A673 (cell line): ENCODE measurements around the gene ZMAT1. TPM values are rescaled to one million over a fixed set of nuclear protein-coding genes. Genes with fewer than 3 reads are reported as not detected.

Experiments used
- BruUV-seq: library from RNA; stranded (reverse); fragments of 400-500 nt; replicated peaks from 2 replicates; lab custom pipeline; 2021; lab: Mats Ljungman, UMichigan
- CTCF ChIA-PET: fragments of 300-600 bp; sonication (Branson Sonifier 250); formaldehyde crosslinking; loops from one replicate; lab custom pipeline; 2022; ENCODE audit warnings: antibody characterized with exemption; lab: Charles Lee
- POLR2A ChIA-PET: fragments of 300-600 bp; sonication (Branson Sonifier 250); formaldehyde crosslinking; loops from one replicate; lab custom pipeline; 2022; ENCODE audit warnings: antibody characterized with exemption; ENCODE audit not compliant: low non-redundant PET; lab: Charles Lee
- DNase-seq: peaks from one replicate; pipeline ENCODE4 v3.0.0-alpha.2; 2015; ENCODE audit warnings: low spot score
- H3K27ac ChIP-seq: fragments of 200-600 bp; sonication (generic); 2 replicates; pipeline ENCODE4 v1.5.1; 2016; ENCODE audit warnings: mixed run types, low read depth, mild to moderate bottlenecking, mixed read lengths, antibody characterized with exemption, low read length; ENCODE audit not compliant: poor library complexity, severe bottlenecking
- H3K27me3 ChIP-seq: fragments of 200-600 bp; sonication (generic); replicated peaks from 2 replicates; pipeline ENCODE4 v1.6.1; 2017; ENCODE audit warnings: mixed run types, low read depth, mild to moderate bottlenecking, mixed read lengths, antibody characterized with exemption, low read length; ENCODE audit not compliant: insufficient read depth, poor library complexity
- H3K36me3 ChIP-seq: fragments of 200-600 bp; sonication (generic); 2 replicates; pipeline ENCODE4 v1.6.1; 2016; ENCODE audit warnings: mixed run types, mild to moderate bottlenecking, mixed read lengths, antibody characterized with exemption, low read length; ENCODE audit not compliant: insufficient read depth, poor library complexity, severe bottlenecking
- H3K4me1 ChIP-seq: fragments of 200-600 bp; sonication (generic); 2 replicates; pipeline ENCODE4 v1.6.1; 2017; ENCODE audit warnings: mixed run types, mild to moderate bottlenecking, mixed read lengths, antibody characterized with exemption, low read length; ENCODE audit not compliant: insufficient read depth, poor library complexity, severe bottlenecking
- H3K4me3 ChIP-seq: fragments of 200-600 bp; sonication (generic); 2 replicates; pipeline ENCODE4 v1.5.1; 2016; ENCODE audit warnings: low read depth, mixed run types, mild to moderate bottlenecking, mixed read lengths, low read length; ENCODE audit not compliant: poor library complexity, severe bottlenecking
- H3K9me3 ChIP-seq: fragments of 200-600 bp; sonication (generic); 2 replicates; pipeline ENCODE4 v1.6.1; 2016; ENCODE audit warnings: mixed run types, low read depth, mild to moderate bottlenecking, mixed read lengths, antibody characterized with exemption, low read length; ENCODE audit not compliant: poor library complexity, severe bottlenecking
- EZH2 ChIP-seq: fragments of 200-600 bp; sonication (generic); IDR thresholded peaks from 2 replicates; pipeline ENCODE4 v1.6.1; 2017; ENCODE audit warnings: borderline replicate concordance, low read depth, mild to moderate bottlenecking, mixed read lengths, antibody characterized with exemption, low read length; ENCODE audit not compliant: poor library complexity, severe bottlenecking
- intact Hi-C: fragments of 100-400 bp; cut with micrococcal nuclease; formaldehyde crosslinking; loops from one replicate; pipeline ENCODE4 v1.10.0; 2022; ENCODE audit not compliant: unreplicated experiment
- total RNA-seq: library from RNA; stranded (reverse); gene quantifications from 2 replicates; pipeline ENCODE4 v1.2.3, GENCODE V29; 2021
- TF ChIP-seq, protein P1 (sequence below): fragments of 300-800, 200-600 bp; sonication (generic); conservative IDR thresholded peaks from 2 replicates; pipeline ENCODE4 v1.5.1; 2017; ENCODE audit warnings: low read depth, mild to moderate bottlenecking, antibody characterized with exemption, low read length, moderate library complexity, mixed read lengths

The ZMAT1 gene
- total RNA-seq, 1 experiment from 2014 or later, result 1.2 TPM

DNA sequence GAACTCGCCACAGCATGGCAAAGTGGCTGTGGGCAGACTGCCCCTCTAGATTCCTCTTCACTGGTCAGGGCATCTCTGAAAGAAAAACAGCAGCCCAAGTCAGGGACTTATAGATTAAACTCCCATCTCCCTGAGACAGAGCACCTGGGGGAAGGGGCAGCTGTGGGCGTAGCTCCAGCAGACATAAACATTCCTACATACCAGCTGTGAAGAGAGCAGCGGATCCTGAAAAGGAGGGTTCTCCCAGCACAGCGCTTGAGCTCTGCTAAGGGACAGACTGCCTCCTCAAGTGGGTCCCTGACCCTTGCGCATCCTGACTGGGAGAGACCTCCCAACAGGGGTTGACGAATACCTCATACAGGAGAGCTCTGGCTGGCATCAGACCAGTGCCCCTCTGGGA is 18.8 kb upstream of the ZMAT1 start:
- no peaks in the 10 kb centered on the region for H3K27me3 ChIP-seq
- CTCF ChIA-PET, result no interaction called here
- BruUV-seq, result no TSS peak
- no peaks in the 10 kb centered on the region for H3K4me1 ChIP-seq
- POLR2A ChIA-PET, result no interaction called here
- no peak overlapping the region for H3K4me3 ChIP-seq
- no peak overlapping the region for H3K27ac ChIP-seq
- TF ChIP-seq, protein P1, sequence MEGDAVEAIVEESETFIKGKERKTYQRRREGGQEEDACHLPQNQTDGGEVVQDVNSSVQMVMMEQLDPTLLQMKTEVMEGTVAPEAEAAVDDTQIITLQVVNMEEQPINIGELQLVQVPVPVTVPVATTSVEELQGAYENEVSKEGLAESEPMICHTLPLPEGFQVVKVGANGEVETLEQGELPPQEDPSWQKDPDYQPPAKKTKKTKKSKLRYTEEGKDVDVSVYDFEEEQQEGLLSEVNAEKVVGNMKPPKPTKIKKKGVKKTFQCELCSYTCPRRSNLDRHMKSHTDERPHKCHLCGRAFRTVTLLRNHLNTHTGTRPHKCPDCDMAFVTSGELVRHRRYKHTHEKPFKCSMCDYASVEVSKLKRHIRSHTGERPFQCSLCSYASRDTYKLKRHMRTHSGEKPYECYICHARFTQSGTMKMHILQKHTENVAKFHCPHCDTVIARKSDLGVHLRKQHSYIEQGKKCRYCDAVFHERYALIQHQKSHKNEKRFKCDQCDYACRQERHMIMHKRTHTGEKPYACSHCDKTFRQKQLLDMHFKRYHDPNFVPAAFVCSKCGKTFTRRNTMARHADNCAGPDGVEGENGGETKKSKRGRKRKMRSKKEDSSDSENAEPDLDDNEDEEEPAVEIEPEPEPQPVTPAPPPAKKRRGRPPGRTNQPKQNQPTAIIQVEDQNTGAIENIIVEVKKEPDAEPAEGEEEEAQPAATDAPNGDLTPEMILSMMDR, result no peak
- no peak for TF ChIP-seq EZH2
- no peaks in the 10 kb centered on the region for H3K36me3 ChIP-seq
- DNase-seq, result no peak
- H3K9me3 ChIP-seq, result no peaks in the 10 kb centered on the region
- intact Hi-C loops, result no loop called here

DNA sequence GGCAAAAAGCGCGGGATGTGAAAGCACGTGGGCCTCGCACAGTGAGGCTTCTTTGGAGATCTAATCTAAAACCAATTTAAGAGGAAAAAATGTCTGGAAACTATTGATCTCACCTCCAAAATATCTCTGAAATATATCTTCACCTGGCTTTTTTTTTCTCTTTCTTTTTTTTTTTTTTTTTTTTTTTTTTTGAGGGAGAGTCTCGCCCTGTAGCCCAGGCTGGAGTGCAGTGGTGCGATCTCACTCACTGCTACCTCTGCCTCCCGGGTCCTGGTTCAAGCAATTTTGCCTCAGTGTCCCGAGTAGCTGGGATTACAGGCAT is 383 bp upstream of the ZMAT1 start:
- POLR2A ChIA-PET, result interaction anchor here (0.6 kb wide), 1 partner anchor 14 kb away, joined by 4 read pairs; no protein-coding TSS in a partner anchor
- no TSS peak for BruUV-seq
- intact Hi-C loops, result no loop called here
- CTCF ChIA-PET, result no interaction called here
- no peak for TF ChIP-seq EZH2
- TF ChIP-seq, protein P1, result no peak
- H3K9me3 ChIP-seq, result no peaks in the 10 kb centered on the region
- H3K36me3 ChIP-seq, result no peaks in the 10 kb centered on the region
- H3K27me3 ChIP-seq, result no peaks in the 10 kb centered on the region
- no peak overlapping the region for H3K4me3 ChIP-seq
- H3K27ac ChIP-seq, result no peak overlapping the region
- no peak for DNase-seq
- H3K4me1 ChIP-seq, result no peaks in the 10 kb centered on the region

DNA sequence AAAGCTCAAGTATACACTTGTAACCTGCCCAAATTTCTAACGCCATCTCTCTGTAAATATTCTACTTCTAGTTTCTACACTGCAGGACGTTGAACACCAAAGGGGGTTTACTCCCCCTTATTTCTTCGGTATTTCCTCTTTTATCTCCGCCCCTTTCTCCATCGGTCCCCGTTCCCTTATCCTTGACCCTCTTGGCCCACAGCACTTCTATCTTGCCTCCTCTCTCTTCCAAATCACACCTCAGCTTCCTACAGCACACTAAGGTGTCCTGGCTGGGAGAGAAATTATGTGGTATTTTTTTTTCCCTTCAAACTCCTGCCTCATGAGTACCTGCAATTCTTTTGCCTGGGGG is 715 bp downstream of the ZMAT1 start:
- Histone ChIP-seq H3K27ac (peak overlapping the region; percentile 83), H3K9me3 (no peaks in the 10 kb centered on the region), H3K4me1 (no peaks in the 10 kb centered on the region), H3K27me3 (no peaks in the 10 kb centered on the region), H3K4me3 (peak overlapping the region; percentile 58), H3K36me3 (no peaks in the 10 kb centered on the region)
- ChIA-PET CTCF (no interaction called here), POLR2A (no interaction called here)
- TF ChIP-seq, protein P1, result no peak
- no peak for TF ChIP-seq EZH2
- DNase-seq, result no peak
- BruUV-seq, result no TSS peak
- intact Hi-C loops, result no loop called here
